CD4-positive, alpha-beta T cell treated with Interleukin-4 for 1 hour (primary cell): ENCODE measurements around the gene CTNND2.

ENCODE experiments used
- DNase-seq, 2 donors: peaks; one replicate each; pipeline ENCODE4 v3.0.0-alpha.2; 2020 to 2022

The CTNND2 gene, protein sequence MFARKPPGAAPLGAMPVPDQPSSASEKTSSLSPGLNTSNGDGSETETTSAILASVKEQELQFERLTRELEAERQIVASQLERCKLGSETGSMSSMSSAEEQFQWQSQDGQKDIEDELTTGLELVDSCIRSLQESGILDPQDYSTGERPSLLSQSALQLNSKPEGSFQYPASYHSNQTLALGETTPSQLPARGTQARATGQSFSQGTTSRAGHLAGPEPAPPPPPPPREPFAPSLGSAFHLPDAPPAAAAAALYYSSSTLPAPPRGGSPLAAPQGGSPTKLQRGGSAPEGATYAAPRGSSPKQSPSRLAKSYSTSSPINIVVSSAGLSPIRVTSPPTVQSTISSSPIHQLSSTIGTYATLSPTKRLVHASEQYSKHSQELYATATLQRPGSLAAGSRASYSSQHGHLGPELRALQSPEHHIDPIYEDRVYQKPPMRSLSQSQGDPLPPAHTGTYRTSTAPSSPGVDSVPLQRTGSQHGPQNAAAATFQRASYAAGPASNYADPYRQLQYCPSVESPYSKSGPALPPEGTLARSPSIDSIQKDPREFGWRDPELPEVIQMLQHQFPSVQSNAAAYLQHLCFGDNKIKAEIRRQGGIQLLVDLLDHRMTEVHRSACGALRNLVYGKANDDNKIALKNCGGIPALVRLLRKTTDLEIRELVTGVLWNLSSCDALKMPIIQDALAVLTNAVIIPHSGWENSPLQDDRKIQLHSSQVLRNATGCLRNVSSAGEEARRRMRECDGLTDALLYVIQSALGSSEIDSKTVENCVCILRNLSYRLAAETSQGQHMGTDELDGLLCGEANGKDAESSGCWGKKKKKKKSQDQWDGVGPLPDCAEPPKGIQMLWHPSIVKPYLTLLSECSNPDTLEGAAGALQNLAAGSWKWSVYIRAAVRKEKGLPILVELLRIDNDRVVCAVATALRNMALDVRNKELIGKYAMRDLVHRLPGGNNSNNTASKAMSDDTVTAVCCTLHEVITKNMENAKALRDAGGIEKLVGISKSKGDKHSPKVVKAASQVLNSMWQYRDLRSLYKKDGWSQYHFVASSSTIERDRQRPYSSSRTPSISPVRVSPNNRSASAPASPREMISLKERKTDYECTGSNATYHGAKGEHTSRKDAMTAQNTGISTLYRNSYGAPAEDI (N-terminal part only)

DNA sequence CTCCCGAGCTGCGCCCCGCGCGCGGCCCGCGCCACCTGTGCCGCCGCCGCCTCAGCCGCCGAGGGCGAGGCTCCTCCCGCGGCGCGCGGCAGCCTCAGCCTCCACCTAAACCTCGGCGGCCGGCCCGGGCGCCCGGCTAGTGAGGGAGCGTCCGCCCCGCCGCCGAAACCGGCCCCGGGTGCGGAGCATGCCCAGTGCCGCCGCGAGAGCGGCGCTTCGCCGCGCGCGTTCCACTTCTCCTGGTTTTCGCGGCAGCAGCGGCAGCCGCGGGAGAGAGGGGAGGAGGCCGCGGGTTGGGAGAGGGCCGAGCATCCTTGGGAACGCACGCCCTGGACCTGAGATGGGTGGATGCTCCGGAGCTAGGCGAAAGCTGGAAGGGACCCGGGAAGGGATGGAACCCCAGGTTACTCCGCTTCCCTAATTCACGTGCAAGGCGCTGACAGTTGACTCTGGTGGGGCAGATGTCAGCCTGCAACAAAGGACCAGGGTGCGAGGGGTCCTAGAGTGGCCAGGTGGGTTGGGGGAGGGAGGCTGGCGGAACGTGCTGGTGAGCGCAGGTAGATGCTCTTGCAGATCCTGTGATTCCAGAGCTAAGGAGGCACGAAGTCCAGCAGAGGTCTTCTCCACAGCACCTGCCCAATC, at the start of gene CTNND2:
TSS of gene CTNND2 (minus strand) at position 182 of the 642 bp plus-strand sequence. CDS start 593 bp downstream, outside the sequence.
- DNase-seq = no peak

DNA sequence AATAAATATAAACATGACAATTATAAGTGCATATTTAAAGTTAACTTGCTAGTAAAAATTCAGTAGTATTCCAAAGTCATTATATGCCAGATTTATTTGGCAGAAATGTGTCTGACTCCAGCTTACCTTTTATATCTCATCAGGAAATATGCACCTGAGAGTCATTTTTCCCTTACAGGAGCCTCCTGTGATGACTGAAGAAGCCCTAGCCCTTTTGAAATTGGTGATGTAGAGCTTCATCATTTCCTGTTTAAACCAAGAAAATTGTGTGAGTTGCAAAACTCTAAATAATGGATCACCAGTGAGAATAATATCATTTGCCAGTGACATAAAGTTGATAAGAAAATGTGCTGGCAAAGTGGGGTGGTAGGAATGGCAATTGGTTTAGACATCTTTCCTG, 42.1 kb upstream of the CTNND2 start:
- DNase-seq = no peak

DNA sequence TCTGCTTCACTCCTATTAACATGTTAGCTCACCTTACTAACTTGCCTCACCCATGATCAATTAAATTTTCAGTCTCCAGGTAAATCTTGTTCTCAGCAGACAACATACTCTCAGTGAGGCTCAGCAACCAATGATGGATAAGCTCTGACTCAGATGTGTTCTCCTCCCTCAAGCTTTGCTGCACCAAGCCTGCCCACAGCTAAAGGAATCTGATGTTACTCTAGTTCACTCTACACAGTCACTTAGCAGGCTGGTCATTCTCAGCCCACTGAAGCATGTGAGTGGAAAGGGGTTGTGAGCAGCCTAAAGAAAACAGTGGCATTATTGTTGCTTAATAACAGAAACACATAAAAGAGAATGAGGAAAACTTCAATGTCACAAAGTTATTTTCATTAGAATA, 37.3 kb upstream of the CTNND2 start:
- DNase-seq = no peak

DNA sequence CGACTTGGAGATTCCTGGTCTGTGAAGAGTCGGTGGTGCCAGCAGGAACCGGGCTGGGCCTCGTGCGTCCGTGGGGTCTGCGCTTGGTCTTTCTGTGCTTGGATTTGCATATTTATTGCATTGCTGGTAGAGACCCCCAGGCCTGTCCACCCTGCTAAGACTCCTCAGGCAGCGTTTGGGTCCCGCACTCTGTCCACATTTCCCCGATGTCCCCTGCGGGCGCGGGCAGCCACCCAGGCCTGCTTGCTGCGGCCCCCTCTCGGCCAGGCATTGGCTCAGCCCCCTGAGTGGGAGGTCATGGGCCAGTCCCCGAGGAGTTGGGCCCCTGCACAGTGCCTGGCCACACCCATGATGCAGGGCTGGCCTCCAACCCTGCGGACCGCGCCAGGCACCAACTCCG, 27.4 kb upstream of the CTNND2 start:
- DNase-seq = no peak

DNA sequence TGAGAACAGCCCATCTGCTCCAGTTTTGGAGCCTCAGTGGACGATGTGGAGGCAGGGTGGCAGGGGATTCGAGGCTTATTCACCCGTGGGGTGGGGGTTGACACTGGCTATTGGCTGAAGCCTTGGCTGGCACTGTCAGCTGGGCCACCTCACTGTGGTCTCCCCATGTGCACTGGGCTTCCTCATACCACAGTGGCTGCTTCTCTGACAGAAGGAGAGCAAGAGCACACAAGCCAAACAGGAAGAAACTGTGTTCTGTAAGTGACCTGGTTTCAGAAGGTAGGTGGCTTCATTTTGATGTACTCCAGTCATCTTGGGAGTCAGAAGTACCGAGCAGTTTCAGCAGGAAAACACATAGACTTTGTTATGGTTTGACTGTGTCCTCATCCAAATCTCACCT, 24.7 kb upstream of the CTNND2 start:
- DNase-seq = no peak

DNA sequence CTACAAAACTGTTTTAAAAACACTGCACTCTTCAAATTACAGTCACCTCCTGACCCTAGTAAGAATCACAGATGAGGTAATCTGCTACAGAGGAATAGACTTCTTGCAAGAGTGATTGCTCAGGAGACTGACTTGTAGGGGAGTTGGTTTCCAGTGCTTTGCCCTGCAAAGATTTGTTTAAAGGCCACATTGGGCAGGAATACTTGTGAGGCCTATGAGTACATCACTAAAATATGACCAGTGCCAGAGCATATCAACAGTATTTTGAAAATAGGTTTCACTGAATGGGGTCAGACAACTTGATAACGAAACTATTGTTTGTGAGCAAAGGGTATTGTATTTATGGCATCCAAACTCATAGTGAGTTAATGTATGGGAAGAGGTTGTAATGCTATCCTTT, 21.5 kb upstream of the CTNND2 start:
- DNase-seq = no peak

DNA sequence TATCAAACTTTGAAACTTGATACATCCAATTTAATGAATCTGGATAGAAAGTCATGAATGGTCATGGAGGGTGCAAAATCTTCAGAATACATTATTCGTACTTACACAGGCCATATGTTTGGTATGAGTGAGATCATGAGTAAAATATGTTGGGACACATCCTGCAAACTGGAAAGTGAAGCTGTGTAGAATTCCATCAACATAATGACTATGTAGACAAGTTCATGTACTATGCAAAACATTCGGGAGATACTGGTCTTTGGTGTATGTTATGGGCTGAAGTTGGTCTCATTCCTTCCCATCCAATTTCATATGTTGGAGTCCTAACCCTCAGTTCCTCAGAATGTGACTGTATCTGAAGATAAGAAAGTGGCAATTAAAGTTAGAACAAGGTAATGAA, 18.1 kb upstream of the CTNND2 start:
- DNase-seq = no peak

DNA sequence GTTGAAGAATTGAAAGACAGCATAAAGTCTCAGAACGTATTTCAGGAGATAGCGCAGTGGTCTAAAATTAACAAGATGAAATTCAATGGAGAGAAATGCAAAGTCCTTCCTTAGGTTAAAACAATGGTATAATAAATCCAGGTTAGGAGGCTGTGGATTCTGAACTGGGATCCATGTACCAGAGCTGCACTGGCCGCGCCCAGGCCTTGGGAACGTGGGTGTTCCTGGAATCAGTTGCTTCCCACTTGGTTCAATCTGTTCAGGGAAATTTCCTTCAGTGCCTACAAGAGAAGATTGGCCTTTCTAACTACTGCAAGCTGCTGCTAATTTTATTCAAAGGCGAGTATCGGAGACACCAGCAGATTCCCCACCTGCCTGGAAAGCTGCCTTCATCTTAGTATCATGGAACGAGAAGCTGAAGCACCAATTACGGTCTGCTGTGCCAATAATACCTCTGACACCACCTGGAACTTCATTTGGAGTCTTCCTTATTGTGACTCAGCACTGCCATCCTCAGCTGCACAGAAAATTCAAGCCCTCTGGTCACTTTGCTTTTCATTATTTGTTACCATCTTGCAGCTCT, 14.3 kb upstream of the CTNND2 start:
- DNase-seq = no peak

DNA sequence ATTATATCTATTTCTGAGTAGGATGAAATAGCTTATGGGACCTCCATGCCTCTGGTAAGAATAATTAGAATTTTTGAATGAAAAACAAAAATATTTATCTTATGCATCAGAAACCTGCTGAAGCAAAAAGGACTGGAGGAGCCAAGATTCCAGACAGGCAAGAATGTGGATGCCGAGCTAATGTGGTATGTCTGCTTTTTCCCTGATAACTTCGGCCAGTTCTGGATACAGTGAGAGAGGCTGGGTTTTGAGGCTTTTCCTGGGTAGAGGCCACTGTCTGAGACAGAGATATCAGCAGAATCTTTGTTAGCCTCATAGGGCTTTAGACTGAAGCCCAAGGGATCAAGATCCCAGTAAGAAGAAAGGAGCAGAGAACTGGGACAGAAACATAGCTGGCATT, 5.2 kb upstream of the CTNND2 start:
- no peak for DNase-seq

DNA sequence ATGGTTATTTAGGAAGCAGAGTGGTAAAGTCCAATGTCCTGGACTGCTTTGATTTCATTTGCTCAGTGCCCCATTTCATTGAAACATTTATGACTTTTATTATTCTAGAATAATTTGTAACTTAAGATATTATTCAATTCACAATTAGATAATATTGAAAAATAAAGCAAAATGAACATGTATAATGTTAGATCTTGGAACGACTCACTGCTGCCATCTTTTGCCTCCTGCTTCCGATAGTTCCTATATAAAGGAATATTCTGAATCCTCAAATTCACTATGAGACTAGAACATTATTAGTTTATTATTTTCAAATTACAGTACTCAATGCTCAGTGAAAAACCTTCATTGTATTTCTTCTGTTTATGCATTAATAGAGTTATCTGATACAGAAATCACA, 2.3 kb upstream of the CTNND2 start:
- no peak for DNase-seq

DNA sequence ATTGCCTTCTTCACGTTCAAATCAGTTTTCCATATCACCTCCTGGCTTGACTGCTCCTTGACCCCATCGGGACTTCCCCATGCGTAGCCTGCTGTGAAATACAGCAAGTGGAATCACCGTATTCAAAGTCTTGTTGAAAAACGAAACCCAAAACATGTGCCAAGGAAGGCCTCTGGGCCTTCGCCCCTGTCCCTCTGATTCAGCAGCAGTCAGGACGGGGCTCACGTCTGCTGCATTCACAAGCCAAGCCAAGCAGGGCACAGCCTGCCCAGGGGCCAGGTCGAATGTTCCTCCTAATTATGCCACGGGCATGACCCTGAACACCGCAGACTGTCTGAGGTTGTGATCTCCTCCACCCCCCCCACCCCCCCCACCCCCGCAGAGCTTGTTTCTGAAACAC, 960 bp upstream of the CTNND2 start:
- DNase-seq = no peak

DNA sequence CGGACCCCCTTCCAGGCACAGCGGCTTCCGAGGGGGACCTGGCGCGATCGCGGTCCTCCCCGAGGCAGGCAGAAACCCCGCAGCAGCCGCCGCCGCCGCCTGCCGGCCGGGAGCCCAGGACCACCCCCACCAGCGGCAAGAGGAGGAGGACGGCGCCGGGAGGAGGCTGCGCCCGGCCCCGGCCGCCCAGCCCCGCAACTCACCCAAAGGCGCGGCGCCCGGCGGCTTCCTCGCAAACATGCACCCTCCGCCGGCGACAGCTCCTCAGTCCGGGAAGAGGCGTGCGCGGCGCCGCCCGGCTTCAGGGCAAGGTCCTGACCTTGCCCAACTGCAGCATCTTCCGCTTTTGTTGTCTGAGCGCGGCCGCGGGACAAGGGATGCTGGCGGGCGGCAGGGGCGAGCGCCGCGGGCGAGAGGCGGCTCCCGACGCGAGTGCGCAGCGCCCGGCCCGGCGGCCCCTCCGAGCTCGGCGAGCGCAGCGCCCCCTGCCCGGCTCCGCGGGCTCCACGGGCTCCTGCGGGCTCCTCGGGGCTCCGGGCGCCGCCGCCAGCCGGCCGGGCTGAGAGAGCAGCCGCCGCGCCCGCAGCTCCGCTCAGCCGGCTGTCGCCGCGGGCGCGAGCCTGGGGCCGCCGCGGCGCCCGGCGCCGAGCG, 507 bp downstream of the CTNND2 start:
- no peak for DNase-seq

DNA sequence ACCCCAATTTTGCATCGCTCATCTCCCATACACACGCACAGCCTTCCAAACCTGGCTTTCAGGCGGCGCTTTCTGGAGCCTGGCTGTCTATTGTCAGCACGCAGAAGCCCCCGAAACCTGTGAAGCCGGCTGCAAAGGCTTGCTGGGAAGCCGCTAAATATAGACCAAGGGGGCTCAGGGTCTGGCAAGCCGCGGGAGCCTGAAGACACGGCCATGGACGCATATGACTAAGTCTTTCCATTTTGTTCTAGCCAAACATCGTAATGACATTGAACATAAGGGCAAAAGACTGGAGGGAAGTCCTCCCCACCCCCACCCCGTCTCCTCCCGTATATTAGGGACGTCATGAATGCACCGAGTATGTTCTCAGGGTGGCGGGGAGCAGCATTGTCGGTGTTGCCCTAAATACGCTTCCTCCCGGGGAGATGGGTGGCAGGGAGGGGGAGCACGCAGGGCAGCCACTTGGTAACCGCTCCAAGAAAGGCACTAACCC, 1.1 kb downstream of the CTNND2 start:
- no peak for DNase-seq

DNA sequence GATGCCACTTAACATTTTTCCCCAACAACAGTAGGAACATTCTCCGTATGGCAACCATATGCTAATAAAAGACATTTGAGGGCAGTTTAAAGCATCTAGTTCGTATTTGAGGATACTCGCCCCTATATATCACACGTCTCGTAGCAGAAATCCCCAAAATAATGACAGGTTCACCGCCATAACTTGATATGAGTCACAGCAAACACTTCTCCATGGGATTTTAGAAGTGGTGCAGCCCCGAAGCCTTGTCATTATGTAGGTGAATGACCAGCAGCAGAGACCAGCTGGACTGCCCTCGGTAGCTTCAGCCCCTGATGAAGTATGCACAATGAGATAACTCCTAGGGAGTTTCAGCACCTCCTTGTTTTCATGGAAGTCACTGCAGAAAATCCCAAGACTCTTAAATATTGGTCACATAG, 2.0 kb downstream of the CTNND2 start:
- DNase-seq = no peak

DNA sequence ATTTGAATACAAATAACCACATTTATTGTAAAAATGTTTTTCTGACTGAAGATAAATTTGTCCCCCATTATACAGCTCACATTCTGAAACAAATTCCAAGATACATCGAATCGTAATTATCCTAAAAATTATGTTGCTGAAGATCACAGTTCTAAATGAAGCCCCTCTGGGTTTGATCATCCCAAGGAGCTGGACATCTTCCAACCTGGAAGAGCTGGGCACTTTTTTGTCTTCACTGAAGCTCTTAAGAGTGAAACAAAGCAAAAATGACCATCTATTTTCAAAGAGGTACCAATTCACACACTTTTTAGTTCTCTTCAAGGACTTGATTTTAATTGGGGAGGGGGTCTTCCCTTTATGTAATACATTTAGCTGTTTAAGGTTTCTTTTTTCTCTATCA, 5.5 kb downstream of the CTNND2 start:
- no peak for DNase-seq

DNA sequence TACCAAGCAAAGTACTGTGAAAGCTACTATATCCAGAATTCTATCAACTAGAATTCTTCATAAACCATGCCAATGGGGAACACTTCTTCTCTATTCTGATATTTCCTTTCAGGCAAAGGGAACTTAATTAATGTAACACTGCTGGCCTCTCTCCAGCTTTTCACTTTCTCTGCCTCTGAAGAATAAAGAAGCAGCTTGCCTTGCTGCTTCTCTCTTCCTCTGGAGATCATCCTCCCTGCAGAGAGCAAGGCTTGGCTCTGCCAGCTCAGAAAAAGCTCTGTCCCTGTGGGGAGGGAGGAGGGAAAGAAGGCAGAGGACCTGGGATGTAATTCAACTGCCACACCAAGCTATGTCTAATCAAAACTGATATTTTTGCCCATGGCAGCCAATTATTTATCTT, 6.5 kb downstream of the CTNND2 start:
- DNase-seq = no peak

DNA sequence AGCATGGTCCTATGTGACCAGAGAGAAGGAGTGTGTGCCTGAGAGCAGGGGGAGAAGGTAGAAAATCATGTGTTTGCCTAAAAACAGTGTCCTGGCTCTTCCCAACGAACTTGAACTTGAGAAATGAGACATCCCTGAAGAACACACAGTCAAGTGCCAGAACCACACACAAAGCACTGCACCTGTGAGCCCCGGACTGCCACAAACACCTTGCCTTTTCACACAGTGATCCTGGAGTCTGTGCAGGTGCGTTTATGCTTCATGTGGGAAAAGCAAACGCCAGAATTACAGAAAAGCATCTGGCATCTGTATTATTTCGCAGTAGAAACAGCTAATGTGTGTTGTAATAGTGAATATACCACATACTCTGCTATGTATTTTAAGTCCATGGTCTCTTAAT, 9.3 kb downstream of the CTNND2 start:
- no peak for DNase-seq

DNA sequence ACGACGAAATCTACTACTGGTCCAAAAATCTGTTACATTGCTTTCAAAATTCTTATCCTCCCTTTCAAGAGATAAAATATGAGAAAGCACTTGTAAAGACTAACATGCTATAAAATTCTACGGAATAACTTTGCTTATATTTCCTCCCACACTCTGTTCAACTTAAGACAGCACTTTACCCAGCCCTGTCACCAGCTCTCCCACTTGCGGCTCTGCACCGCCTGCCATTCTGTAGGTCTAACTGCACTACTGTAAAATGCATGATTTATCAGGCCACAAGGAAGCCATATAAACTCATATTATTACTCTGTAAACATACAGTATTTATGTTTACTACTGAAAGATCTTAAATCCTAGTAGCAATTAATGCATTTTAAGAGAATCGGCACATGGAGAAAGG, 11.4 kb downstream of the CTNND2 start:
- DNase-seq = no peak

DNA sequence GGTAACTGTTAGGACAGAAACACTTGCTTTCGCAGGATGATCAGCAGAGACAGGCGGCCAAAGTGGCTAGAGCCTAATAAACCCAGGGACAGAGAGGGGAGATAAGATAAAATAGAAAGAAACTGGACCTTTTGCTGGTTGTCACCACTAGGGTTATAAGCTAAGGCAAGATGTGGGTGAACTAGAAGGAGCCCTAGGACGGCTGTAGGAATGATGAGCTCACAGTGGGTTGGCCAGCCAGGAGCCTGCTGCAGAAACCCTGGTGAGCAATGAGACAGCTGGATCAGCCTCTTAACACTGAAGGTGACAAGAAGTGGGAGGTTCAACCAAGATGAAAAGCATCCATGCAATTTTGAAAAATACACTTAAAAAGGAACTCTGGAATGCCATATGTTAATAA, 13.5 kb downstream of the CTNND2 start:
- no peak for DNase-seq

DNA sequence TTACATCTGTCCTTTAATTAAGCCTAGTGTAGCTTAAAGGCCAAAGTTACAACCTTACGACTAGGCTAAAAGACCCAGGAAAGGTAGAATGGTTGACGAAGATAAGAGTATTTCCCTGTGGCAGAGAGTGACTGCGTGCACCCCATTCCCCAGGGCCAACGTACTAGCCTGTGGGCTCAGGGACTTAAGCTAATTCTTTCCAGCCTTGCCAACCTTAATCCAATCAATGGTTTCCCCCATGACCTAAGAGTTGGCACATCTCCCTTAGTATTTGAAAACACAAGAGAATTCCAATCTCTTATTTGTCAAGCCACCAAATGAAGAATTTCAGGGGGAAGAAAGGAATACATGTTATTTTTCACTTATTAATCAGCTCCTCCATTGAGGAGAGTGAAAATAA, 16.0 kb downstream of the CTNND2 start:
- no peak for DNase-seq

DNA sequence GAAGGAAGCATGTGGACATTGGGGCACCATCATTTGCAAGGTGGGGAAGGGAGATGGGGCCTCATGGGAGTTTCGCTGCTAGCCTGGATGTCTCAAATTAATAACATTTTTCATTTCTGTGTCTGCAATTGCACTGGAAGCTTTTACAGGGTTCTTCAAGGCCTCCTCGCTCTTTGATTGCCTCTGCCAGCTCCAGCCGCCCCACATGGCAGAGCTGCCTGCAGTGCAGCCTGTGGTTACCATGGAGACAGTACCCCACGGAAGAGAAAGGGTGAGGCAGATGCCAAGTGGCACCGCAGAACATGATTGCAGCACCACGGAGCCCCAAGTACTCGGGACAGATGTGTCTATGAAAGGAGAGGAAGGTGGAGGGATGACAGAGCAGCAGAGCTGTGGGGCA, 25.4 kb downstream of the CTNND2 start:
- DNase-seq = no peak

DNA sequence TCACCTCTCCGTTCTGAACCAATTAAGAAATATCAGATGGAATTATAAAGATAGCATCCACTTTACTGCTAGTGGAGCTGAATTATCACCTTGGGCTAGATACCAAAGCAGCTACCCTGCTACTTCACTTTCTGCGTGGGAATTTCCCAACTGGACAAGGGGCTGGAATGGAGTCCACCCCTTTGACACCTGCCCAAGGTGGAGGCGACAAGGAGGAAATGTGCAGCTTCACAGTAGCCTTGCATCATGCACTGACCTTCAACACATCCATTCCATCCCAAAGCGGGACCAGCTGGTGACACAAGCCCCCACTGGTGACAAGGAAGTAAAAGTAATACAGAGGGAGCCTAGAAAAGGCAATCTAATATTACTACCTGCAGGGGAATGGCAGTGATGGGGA, 30.7 kb downstream of the CTNND2 start:
- DNase-seq = no peak
